Osteoblast (primary cell): ENCODE measurements around the gene USP34. TPM values are rescaled to one million over a fixed set of nuclear protein-coding genes. Genes with fewer than 3 reads are reported as not detected.

Experiments used
- DNase-seq: peaks from one replicate; pipeline ENCODE4 v3.0.0; 2011; ENCODE audit warnings: low spot score, mixed read lengths; ENCODE audit not compliant: insufficient read length; ENCODE audit errors: missing footprints
- H2AFZ ChIP-seq: 2 replicates; pipeline ENCODE4 v1.6.0; 2011; ENCODE audit warnings: mild to moderate bottlenecking, low read length
- H3K27ac ChIP-seq: 2 replicates; pipeline ENCODE4 v1.5.1; 2011; ENCODE audit warnings: mild to moderate bottlenecking, low read depth, low read length, moderate library complexity
- H3K27me3 ChIP-seq: 2 replicates; pipeline ENCODE4 v1.6.0; 2012; ENCODE audit warnings: mild to moderate bottlenecking, control low read depth, inconsistent platforms, low read length, moderate library complexity; ENCODE audit not compliant: insufficient read depth
- H3K36me3 ChIP-seq: 2 replicates; pipeline ENCODE4 v1.5.1; 2011; ENCODE audit warnings: mild to moderate bottlenecking, low read length, control low read depth, moderate library complexity; ENCODE audit not compliant: insufficient read depth
- H3K4me1 ChIP-seq: 2 replicates; pipeline ENCODE4 v1.5.1; 2011; ENCODE audit warnings: mild to moderate bottlenecking, low read length, control low read depth, moderate library complexity; ENCODE audit not compliant: insufficient read depth
- H3K4me2 ChIP-seq: 2 replicates; pipeline ENCODE4 v1.6.0; 2011; ENCODE audit warnings: mild to moderate bottlenecking, low read length; ENCODE audit not compliant: insufficient read depth
- H3K4me3 ChIP-seq: fragments of 200-600 bp; sonication (generic); 3 replicates; pipeline ENCODE4 v1.5.1; 2012; ENCODE audit warnings: mild to moderate bottlenecking, low read length, inconsistent platforms; ENCODE audit not compliant: insufficient read depth
- H3K79me2 ChIP-seq: 2 replicates; pipeline ENCODE4 v1.6.0; 2012; ENCODE audit warnings: mild to moderate bottlenecking, low read length, control low read depth, inconsistent platforms; ENCODE audit not compliant: insufficient read depth
- H3K9me3 ChIP-seq: 2 replicates; pipeline ENCODE4 v1.5.1; 2011; ENCODE audit warnings: low read depth, low read length, control low read depth
- H4K20me1 ChIP-seq: 2 replicates; pipeline ENCODE4 v1.6.0; 2012; ENCODE audit warnings: mild to moderate bottlenecking, low read length, control low read depth; ENCODE audit not compliant: insufficient read depth
- total RNA-seq: library from RNA; depleted of rRNA; stranded (reverse); fragments of >200 nt; gene quantifications from 2 replicates; pipeline ENCODE4 v1.2.3, GENCODE V29; 2012
- TF ChIP-seq, protein P1 (sequence below): IDR thresholded peaks from 2 replicates; pipeline ENCODE4 v1.5.1; 2011; ENCODE audit warnings: mild to moderate bottlenecking, low read depth, low read length, moderate library complexity; ENCODE audit errors: extremely low read depth

The USP34 gene
- total RNA-seq, 1 donor, result 152 TPM

DNA sequence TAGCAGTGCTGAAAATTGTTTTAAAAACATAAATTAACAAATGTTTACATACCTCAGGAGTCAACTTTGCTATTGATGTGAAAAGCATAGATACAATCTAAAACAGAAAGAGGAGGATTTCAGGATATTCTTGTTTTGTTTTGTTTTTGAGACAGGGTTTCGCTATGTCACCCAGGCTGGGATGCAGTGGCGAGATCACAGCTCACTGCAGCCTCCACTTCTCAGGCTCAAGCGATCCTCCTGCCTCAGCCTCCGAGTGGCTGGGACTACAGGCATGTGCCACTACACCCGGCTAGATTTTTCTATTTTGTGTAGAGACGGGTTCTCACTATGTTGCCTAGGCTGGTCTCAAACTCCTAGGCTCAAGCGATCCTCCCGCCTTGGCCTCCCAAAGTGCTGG lies 248.3 kb downstream of the USP34 start:
- Histone ChIP-seq H3K36me3 (peaks cover 54% of the 10 kb centered on the region), H3K79me2 (no peaks in the 10 kb centered on the region), H3K4me1 (peaks cover 24% of the 10 kb centered on the region), H2AFZ (no peak overlapping the region), H3K4me3 (no peak overlapping the region), H4K20me1 (no peaks in the 10 kb centered on the region), H3K27ac (no peak overlapping the region), H3K27me3 (no peaks in the 10 kb centered on the region), H3K4me2 (no peak overlapping the region), H3K9me3 (no peaks in the 10 kb centered on the region)
- TF ChIP-seq, protein P1, sequence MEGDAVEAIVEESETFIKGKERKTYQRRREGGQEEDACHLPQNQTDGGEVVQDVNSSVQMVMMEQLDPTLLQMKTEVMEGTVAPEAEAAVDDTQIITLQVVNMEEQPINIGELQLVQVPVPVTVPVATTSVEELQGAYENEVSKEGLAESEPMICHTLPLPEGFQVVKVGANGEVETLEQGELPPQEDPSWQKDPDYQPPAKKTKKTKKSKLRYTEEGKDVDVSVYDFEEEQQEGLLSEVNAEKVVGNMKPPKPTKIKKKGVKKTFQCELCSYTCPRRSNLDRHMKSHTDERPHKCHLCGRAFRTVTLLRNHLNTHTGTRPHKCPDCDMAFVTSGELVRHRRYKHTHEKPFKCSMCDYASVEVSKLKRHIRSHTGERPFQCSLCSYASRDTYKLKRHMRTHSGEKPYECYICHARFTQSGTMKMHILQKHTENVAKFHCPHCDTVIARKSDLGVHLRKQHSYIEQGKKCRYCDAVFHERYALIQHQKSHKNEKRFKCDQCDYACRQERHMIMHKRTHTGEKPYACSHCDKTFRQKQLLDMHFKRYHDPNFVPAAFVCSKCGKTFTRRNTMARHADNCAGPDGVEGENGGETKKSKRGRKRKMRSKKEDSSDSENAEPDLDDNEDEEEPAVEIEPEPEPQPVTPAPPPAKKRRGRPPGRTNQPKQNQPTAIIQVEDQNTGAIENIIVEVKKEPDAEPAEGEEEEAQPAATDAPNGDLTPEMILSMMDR, result no peak
- no peak for DNase-seq

DNA sequence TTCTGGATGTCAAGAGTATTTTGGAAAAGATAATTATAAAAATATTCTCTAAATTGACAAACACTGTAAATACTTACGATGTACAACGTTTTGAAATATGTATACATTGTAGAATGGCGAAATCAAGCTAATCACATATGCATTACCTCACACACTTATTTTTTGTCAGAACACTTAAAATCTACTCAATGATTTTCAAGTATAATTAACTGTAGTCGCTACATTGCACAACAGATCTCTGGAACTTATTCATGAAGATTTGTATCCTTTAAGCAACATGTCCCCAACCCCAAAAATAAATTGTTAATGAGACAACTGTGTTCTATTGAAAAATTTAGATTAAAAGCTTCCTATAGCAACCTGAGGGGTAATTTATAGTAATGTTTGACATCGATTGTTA lies 249.1 kb downstream of the USP34 start:
- no peak for DNase-seq
- H2AFZ ChIP-seq, result no peak overlapping the region
- peaks cover 24% of the 10 kb centered on the region for H3K4me1 ChIP-seq
- H3K79me2 ChIP-seq, result no peaks in the 10 kb centered on the region
- H3K36me3 ChIP-seq, result peaks cover 52% of the 10 kb centered on the region
- H3K4me2 ChIP-seq, result no peak overlapping the region
- no peak overlapping the region for H3K4me3 ChIP-seq
- peak overlapping the region; percentile 68 for H3K27ac ChIP-seq
- H4K20me1 ChIP-seq, result no peaks in the 10 kb centered on the region
- no peaks in the 10 kb centered on the region for H3K27me3 ChIP-seq
- TF ChIP-seq, protein P1, result no peak
- no peaks in the 10 kb centered on the region for H3K9me3 ChIP-seq

DNA sequence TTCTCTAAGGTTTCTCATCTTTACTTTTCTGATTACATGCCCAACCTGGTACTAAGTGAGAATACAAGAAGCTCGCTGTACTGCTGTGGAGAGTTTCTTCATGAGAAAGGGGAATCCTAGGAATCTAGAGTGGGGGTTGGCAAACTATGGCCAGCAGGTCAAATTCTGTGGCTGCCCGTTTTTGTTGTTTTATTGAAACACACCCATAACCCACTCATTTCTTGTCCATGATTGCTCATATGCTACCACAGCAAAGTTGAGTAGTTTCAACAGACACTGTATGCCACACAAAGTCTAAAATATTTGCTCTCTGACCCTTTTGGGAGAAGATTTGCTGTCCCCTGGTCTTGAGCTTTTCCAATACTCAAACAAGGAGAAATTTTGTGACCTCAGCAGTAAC lies 250.1 kb downstream of the USP34 start:
- H3K9me3 ChIP-seq, result no peaks in the 10 kb centered on the region
- peak overlapping the region; percentile 68 for H3K27ac ChIP-seq
- no peaks in the 10 kb centered on the region for H4K20me1 ChIP-seq
- no peak overlapping the region for H2AFZ ChIP-seq
- TF ChIP-seq, protein P1, result no peak
- H3K4me2 ChIP-seq, result peak overlapping the region; percentile 28
- peaks cover 51% of the 10 kb centered on the region for H3K36me3 ChIP-seq
- peaks cover 24% of the 10 kb centered on the region for H3K4me1 ChIP-seq
- no peaks in the 10 kb centered on the region for H3K79me2 ChIP-seq
- H3K27me3 ChIP-seq, result no peaks in the 10 kb centered on the region
- DNase-seq, result peak; percentile 15
- H3K4me3 ChIP-seq, result no peak overlapping the region

DNA sequence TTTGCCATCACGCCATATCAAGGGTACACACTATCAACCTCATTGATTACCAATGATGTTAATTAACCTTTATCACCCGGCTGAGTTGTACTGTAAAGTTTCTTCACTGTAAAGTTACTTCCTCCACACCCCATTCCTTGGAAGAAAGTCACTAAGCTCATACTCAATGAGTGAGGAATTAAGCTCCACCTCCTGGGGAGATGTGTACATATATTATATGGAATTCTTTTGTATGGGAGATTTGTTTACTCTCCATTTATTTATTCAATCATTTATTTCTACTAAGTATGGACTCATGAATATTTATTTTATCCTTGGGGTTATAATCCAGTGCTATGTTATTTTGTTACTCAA lies 252.1 kb downstream of the USP34 start:
- peaks cover 18% of the 10 kb centered on the region for H3K4me1 ChIP-seq
- no peaks in the 10 kb centered on the region for H4K20me1 ChIP-seq
- H3K4me2 ChIP-seq, result no peak overlapping the region
- no peaks in the 10 kb centered on the region for H3K79me2 ChIP-seq
- no peak overlapping the region for H3K4me3 ChIP-seq
- TF ChIP-seq, protein P1, result no peak
- H2AFZ ChIP-seq, result no peak overlapping the region
- H3K9me3 ChIP-seq, result no peaks in the 10 kb centered on the region
- no peak for DNase-seq
- no peak overlapping the region for H3K27ac ChIP-seq
- no peaks in the 10 kb centered on the region for H3K27me3 ChIP-seq
- peaks cover 55% of the 10 kb centered on the region for H3K36me3 ChIP-seq
